HG03039 (cell line): ENCODE data around the gene SMIM23.
"Not testable (repeated sequence)": the region's sequence is repeated elsewhere in the genome, so short reads cannot be mapped to it uniquely, and the experiment has no call there.

ENCODE experiments used
- ATAC-seq: cut with Tn5 transposase; IDR thresholded peaks from one replicate; pipeline ENCODE4 v1.9.1; 2021; ENCODE audit warnings: mild to moderate bottlenecking, moderate library complexity; ENCODE audit not compliant: unreplicated experiment

SMIM23 gene

DNA sequence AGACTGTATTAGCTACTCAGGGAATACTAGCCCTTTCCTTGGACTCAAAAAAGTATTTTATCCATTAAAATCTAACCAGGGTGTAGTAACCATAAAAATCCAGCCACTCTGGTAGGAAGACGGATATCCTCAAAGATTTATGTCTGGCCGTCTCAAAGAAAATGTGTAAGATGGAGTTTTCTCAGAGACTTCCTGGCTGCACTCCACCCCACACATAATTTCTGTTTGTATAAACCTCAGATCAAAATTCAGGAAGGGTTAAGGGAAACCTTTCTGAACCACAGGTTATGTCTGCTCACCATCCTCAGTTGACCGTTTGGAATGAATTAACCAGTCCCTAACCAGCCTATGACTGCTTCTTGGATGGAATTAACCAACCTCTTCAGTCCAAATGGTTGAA, 13.8 kb upstream of the SMIM23 start:
- no peak for ATAC-seq

- no peak for ATAC-seq
These were observed 12.5 kb upstream of the SMIM23 start for GRCh38 chr5:171773106-171773505.

DNA sequence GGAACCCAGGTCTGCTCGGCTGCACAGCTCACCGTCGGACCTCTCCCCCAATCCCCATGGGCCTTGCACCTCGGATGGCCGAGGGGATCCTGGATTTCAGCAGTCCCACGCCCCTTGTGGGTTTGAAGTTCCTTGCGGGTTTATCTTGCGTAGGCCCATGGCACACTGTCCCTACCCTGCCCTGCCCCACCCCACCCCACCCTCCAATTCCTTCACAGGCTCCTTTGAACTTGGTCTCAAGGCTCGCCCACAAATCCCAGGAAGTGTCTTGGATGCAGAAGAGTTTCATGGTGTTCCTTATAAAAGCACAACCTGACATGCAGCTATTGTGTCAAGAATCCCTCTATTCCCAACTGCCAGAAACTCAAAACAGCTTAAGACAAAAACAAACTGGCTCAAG, 11.2 kb upstream of the SMIM23 start:
- no peak for ATAC-seq

- ATAC-seq = no peak
These were observed 9.4 kb upstream of the SMIM23 start for GRCh38 chr5:171776213-171776612.

DNA sequence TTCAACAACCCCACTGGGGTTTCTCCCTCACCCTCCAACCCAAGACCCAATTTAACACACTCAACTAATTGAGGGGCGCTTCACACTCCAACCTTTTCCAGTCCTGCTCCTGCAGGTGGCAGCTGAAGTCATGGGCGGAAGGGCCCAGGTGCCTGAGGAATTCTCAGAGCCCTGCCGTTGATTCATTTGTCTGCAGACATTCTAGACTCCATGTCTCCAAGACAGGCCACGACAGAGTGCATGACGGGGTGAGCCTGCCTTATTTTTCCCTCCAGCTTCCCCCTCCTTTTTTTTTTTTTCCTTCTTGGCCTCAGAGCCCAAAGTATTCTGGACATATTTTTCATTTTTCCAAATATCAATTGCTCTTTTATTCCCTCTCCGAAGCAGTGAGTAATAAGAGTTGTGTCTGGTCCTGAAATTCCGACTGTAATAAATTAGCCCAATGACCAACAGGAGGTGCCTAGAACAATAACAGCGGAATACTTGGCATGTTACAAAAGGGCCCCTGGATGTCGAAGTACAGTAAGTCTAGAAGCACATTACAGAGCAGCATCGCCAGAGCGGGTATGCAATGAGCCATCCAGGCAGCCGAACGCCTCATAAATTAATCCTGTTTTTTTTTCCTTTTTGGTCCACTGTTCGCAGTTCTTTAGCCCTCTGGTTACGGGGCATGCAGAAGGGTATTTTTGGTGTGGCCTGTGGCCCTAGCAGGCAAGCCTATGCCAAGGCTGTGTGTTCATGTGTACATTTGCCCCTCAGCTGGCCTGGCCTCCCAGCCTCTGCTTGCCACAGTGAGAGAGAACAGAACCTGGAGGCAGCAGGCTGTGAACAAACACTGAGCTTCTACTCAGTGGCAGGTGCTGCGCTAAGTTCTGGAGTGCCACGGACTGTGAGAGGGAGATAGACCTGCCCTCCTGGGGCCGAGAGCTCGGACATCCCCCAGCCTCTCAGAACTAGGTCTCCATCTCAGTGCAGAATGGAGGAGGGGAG, 8.6 kb upstream of the SMIM23 start:
- ATAC-seq = no peak

GRCh38 chr5:171781744-171782143, 3.9 kb upstream of the SMIM23 start:
- not testable (repeated sequence) for ATAC-seq

DNA sequence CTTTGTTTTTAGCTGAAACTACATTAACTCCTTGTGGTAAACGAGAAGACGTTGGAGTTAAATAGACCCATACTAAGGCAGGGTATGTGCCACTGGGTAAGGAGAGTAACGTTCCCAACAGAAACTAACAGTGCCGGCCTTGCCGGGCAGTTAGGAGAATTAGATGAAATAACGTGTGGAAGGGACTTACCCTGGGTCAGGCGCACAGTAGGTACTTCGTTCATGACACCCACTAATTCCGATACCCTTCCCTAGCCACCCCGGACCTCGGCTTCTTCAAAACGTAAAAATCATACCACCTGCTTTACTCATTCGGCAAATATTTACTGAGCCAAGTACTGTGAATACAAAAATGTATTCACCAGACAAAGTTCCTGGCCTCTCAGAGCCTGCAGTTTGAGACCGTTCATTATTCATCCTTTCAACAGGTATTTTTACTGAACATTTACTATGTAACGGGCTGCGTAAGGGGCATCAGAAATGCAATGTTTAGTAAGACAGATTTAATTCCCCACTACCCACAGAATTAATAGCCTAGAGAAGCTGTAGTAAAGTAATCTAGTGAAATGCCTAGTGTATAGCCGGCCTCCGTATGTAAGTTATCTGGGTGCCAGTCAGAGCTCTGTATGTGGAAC, 3.2 kb upstream of the SMIM23 start:
- no peak for ATAC-seq

DNA sequence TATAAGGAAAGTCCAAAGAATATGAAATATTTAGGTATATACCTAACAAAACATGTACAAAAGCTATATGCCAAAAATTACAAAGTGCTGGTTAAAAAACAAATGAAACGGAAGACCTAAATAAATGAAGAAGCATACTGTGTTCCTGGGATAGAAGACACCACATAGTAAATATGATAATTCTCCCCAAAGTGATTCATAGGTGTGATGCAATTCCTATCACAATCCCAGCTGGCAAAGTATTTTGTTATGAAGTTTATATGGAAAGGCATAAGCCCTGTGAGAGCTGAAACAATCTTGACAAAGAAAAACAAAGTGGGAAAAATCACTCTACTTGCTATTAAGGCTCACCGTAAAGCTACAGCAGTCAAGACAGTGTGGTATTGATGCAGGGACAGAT, 2.6 kb upstream of the SMIM23 start:
- no peak for ATAC-seq

DNA sequence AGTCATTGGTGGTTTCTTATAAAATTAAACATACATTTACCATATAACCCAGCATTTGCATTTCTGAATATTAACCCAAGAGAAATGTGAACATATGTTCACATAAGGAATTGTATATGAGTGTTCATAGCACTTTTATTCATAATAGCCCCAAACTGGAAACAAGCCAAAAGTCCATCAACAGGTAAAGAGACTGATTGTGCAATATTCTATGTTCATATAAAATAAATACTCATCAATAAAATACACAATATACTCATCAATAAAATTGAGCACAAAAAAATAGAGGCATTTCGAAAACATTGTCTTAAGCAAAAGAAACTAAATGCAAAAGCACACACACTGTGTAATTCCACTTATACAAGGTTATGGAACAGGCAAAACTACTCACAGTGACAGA, 3.7 kb downstream of the SMIM23 start:
- no peak for ATAC-seq

- ATAC-seq = no peak
These were observed 4.8 kb downstream of the SMIM23 start for GRCh38 chr5:171790408-171790807.

DNA sequence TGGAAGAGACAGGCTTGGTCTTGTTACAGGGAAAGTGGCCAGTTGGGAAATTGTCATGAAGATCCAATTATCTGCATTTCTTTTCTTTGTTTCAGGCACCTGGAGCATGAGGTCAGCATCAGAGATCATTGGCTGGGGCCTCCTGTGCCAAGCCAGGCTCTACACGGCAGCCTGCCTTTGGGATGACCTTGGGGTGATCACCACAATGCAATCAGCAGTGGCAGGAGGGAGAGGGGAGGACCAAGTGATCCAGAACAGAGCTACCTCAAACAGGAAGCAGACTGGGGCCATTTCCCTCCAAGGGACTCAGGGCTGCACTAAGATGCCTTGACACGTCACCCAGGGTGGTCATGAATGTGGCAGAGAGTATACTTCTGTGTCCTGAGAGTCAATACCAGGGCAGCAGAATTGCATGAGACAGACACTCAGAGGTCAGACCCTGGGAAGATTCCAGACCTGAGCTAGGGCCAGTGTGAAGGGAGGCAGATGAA, 8.9 kb downstream of the SMIM23 start:
- ATAC-seq = no peak

DNA sequence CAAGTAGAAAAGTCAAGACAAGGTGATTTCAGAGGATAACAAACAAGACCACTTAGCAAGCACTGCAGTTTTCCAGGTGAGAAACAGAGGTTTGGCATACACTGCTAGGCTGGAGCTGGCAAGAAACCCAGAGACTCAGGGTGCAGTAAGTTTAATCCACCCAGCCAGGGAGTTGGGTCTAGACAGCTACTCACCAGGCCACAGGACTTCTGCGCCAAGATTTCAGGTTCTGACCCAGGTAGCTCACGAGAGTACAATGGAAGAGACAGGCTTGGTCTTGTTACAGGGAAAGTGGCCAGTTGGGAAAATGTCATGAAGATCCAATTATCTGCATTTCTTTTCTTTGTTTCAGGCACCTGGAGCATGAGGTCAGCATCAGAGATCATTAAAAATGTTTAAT, 9.8 kb downstream of the SMIM23 start:
- ATAC-seq = no peak

GRCh38 chr5:171796436-171796835, 10.8 kb downstream of the SMIM23 start:
- no peak for ATAC-seq

DNA sequence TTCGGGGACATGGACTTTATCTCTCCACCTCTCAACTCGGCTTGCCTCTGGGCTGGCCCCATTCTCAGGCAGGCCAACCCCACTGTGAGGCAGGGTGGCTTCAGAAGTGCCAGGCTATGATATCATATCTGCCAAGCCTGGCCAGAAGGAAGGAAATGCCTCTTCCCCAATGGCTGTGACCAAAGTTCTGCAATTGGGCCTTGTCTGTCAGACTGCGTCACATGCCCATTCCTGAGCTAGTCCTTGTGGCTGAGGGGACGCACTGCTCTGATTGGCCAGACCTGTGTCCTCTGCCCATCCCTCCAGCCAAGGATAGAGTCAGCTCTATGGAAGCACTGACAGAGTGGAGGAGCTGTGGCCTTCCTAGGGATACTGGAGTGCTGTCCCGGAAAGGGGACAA, 11.9 kb downstream of the SMIM23 start:
- ATAC-seq = no peak

DNA sequence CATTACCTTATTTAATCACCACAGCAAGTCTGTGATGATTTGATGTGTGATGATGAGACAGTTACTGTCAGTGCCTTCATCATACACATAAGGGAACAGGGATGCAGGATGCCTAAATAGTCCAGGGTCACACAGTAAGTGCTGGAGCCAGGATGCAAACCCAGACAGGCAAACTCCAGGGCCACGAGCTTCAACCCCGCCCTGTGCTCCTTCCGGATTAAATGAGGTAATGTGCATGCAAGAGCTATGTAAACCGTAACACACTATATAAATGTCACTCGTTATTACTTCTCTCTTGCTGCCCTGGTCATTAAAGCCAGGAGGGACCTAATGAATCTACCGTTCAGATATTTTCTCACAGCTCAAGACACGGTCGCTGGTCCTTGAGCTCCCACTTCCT, 12.8 kb downstream of the SMIM23 start:
- ATAC-seq = no peak

- no peak for ATAC-seq
These were observed 16.2 kb downstream of the SMIM23 start for GRCh38 chr5:171801839-171802238.

GRCh38 chr5:171805746-171806145, 20.1 kb downstream of the SMIM23 start:
- ATAC-seq = no peak

- no peak for ATAC-seq
These were observed 21.5 kb downstream of the SMIM23 start for GRCh38 chr5:171806976-171807747.

DNA sequence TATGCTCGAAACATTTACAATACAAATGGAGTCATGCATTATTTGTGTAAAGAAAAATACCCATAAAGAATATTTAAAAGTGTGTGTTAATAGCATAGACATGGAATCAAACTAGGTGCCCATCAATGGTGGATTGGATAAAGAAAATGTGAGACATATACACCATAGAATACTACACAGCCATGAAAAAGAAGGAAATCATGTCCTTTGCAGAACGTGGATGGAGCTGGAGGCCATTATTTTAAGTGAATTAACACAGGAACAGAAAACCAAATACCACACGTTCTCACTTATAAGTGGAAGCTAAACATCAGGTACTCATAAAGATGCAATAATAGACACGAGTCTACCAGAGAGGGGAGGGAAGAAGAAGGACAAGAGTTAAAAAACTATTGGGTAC, 22.8 kb downstream of the SMIM23 start:
- ATAC-seq = no peak

- no peak for ATAC-seq
These were observed 23.3 kb downstream of the SMIM23 start for GRCh38 chr5:171808951-171809350.

- no peak for ATAC-seq
These were observed 24.6 kb downstream of the SMIM23 start for GRCh38 chr5:171810227-171810626.
